GM18520 (cell line): ENCODE measurements around the gene BORA.
A peak's percentile ranks its signal among the peaks of the same experiment; 100 is the strongest.
"Not testable (repeated sequence)": the region's sequence is repeated elsewhere in the genome, so short reads cannot be mapped to it uniquely, and the experiment has no call there.

Experiments used
- ATAC-seq: cut with Tn5 transposase; IDR thresholded peaks from one replicate; pipeline ENCODE4 v1.9.1; 2021; ENCODE audit not compliant: unreplicated experiment

Gene BORA

GRCh38 chr13:72727417-72728289, at the start of gene BORA, which contains the start of gene MZT1:
Gene BORA (plus strand): TSS chr13:72727923. CDS start chr13:72728941, 1,018 bp downstream.
Gene MZT1 (minus strand): TSS chr13:72727629. CDS start chr13:72727602, 27 bp downstream.
- peak; percentile 97 for ATAC-seq

- no peak for ATAC-seq
Measured at GRCh38 chr13:72678312-72678711, 49.4 kb upstream of the BORA start.

- no peak for ATAC-seq
Measured at GRCh38 chr13:72680353-72680752, 47.4 kb upstream of the BORA start.

- ATAC-seq, result no peak
Measured at GRCh38 chr13:72686766-72687165, 41.0 kb upstream of the BORA start.

GRCh38 chr13:72689181-72689696, 38.5 kb upstream of the BORA start:
- ATAC-seq, result no peak

GRCh38 chr13:72692884-72693514, 34.7 kb upstream of the BORA start:
- no peak for ATAC-seq

- no peak for ATAC-seq
Measured at GRCh38 chr13:72693832-72694231, 33.9 kb upstream of the BORA start.

- ATAC-seq, result no peak
Measured at GRCh38 chr13:72694314-72694713, 33.4 kb upstream of the BORA start.

- ATAC-seq, result no peak
Measured at GRCh38 chr13:72696579-72696978, 31.1 kb upstream of the BORA start.

- ATAC-seq, result no peak
Measured at GRCh38 chr13:72698164-72698563, 29.6 kb upstream of the BORA start.

- no peak for ATAC-seq
Measured at GRCh38 chr13:72700509-72700908, 27.2 kb upstream of the BORA start.

- ATAC-seq, result no peak
Measured at GRCh38 chr13:72716776-72717175, 10.9 kb upstream of the BORA start.

GRCh38 chr13:72726185-72726584, 1.5 kb upstream of the BORA start:
- not testable (repeated sequence) for ATAC-seq

GRCh38 chr13:72726726-72727416, 852 bp upstream of the BORA start:
- ATAC-seq, result peak; percentile 5

- no peak for ATAC-seq
Measured at GRCh38 chr13:72728290-72728605, 525 bp downstream of the BORA start.

- no peak for ATAC-seq
Measured at GRCh38 chr13:72737033-72737432, 9.3 kb downstream of the BORA start.

GRCh38 chr13:72740015-72740414, 12.3 kb downstream of the BORA start:
- ATAC-seq, result no peak

- no peak for ATAC-seq
Measured at GRCh38 chr13:72745260-72745659, 17.5 kb downstream of the BORA start.

- no peak for ATAC-seq
Measured at GRCh38 chr13:72751220-72751619, 23.5 kb downstream of the BORA start.

- ATAC-seq, result no peak
Measured at GRCh38 chr13:72754111-72754510, 26.4 kb downstream of the BORA start.

- no peak for ATAC-seq
Measured at GRCh38 chr13:72757792-72758535, 30.2 kb downstream of the BORA start.
